Neural progenitor cell (in vitro differentiated cells): Measurements from ENCODE around the gene PRSS33. TPM values are rescaled to one million over a fixed set of nuclear protein-coding genes. Genes with fewer than 3 reads are reported as not detected.

ENCODE experiments used
- DNase-seq: peaks from one replicate; pipeline ENCODE4 v3.0.0-alpha.2; 2016; ENCODE audit warnings: low spot score
- H2AFZ ChIP-seq: fragments of 200-600 bp; sonication (generic); replicated peaks from 2 replicates; pipeline ENCODE4 v1.6.1; 2016; ENCODE audit warnings: antibody characterized with exemption
- H3F3A ChIP-seq: fragments of 200-600 bp; sonication (generic); 2 replicates; pipeline ENCODE4 v1.6.1; 2016; ENCODE audit warnings: antibody characterized with exemption, low read depth
- H3K27ac ChIP-seq: fragments of 200-600 bp; sonication (generic); 2 replicates; pipeline ENCODE4 v1.5.1; 2016; ENCODE audit warnings: mild to moderate bottlenecking
- H3K27me3 ChIP-seq: fragments of 200-600 bp; sonication (generic); 2 replicates; pipeline ENCODE4 v1.6.1; 2016; ENCODE audit warnings: mild to moderate bottlenecking, moderate library complexity
- H3K36me3 ChIP-seq: fragments of 200-600 bp; sonication (generic); 2 replicates; pipeline ENCODE4 v1.5.1; 2016
- H3K4me1 ChIP-seq: fragments of 200-600 bp; sonication (generic); 2 replicates; pipeline ENCODE4 v1.6.1; 2016; ENCODE audit warnings: mixed run types
- H3K4me2 ChIP-seq: fragments of 200-600 bp; sonication (generic); 2 replicates; pipeline ENCODE4 v1.6.1; 2016
- H3K4me3 ChIP-seq: fragments of 200-600 bp; sonication (generic); 2 replicates; pipeline ENCODE4 v1.5.1; 2016
- H3K79me2 ChIP-seq: fragments of 200-600 bp; sonication (generic); 2 replicates; pipeline ENCODE4 v1.6.1; 2016; ENCODE audit warnings: low read depth
- H3K9ac ChIP-seq: fragments of 200-600 bp; sonication (generic); 2 replicates; pipeline ENCODE4 v1.6.1; 2016
- H3K9me3 ChIP-seq: fragments of 200-600 bp; sonication (generic); 2 replicates; pipeline ENCODE4 v1.5.1; 2016; ENCODE audit warnings: low read depth
- H4K20me1 ChIP-seq: fragments of 200-600 bp; sonication (generic); 2 replicates; pipeline ENCODE4 v1.6.1; 2016; ENCODE audit warnings: low read depth
- H3K27ac Mint-ChIP-seq: 3 replicates; pipeline ENCODE4 v1.8.0; 2021; ENCODE audit warnings: mixed read lengths
- H3K27me3 Mint-ChIP-seq: 2 replicates; pipeline ENCODE4 v1.8.0; 2022; ENCODE audit warnings: low read depth, mild to moderate bottlenecking, inconsistent platforms, moderate library complexity, mixed read lengths; ENCODE audit not compliant: insufficient read depth
- H3K36me3 Mint-ChIP-seq: 3 replicates; pipeline ENCODE4 v1.8.0; 2021; ENCODE audit warnings: mixed read lengths
- H3K4me1 Mint-ChIP-seq: 3 replicates; pipeline ENCODE4 v1.8.0; 2021; ENCODE audit warnings: mixed read lengths
- H3K4me3 Mint-ChIP-seq: 3 replicates; pipeline ENCODE4 v1.8.0; 2021; ENCODE audit warnings: mild to moderate bottlenecking, moderate library complexity, mixed read lengths
- H3K9me3 Mint-ChIP-seq: 3 replicates; pipeline ENCODE4 v1.8.0; 2020; ENCODE audit warnings: mixed read lengths
- EZH2 ChIP-seq: fragments of 200-600 bp; sonication (generic); IDR thresholded peaks from 2 replicates; pipeline ENCODE4 v1.6.1; 2017; ENCODE audit warnings: antibody characterized with exemption, mild to moderate bottlenecking, moderate library complexity
- EZH2phosphoT487 ChIP-seq: fragments of 200-600 bp; sonication (generic); IDR thresholded peaks from 2 replicates; pipeline ENCODE4 v1.6.1; 2017; ENCODE audit warnings: antibody characterized with exemption
- total RNA-seq: library from RNA; depleted of rRNA; stranded (reverse); fragments of >200 nt; gene quantifications from 2 replicates; pipeline ENCODE4 v1.2.3, GENCODE V29; 2015; ENCODE audit warnings: low replicate concordance
- TF ChIP-seq, protein P1 (sequence below): fragments of 200-600 bp; sonication (generic); IDR thresholded peaks from 2 replicates; pipeline ENCODE4 v1.5.1; 2017; ENCODE audit warnings: antibody characterized with exemption, mild to moderate bottlenecking

PRSS33 gene
- total RNA-seq, 1 donor from 2014 or later = 0.73 TPM

DNA sequence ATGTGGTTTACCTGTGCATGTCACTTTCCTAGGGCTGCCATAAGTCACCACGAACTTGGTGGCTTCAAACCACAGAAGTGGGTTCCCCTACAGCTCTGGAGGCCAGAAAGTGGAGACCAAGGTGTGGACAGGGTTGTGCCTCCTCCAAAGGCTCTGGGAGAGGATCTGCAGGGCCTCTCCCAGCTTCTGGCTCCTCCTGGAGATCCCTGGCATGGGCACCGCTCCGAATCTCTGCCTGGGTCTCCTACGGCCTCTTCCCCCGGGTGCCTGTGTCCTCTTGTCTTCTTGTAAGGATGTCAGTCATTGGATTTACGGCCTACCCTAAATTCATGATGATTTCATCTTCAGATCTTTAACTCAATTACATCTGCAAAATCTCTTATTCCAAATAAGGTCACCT lies 37.4 kb downstream of the PRSS33 start:
- Histone ChIP-seq H3K4me1 (peaks cover 19% of the 10 kb centered on the region), H3K9me3 (no peaks in the 10 kb centered on the region), H2AFZ (no peak overlapping the region), H3K9ac (no peak overlapping the region), H3K27me3 (no peaks in the 10 kb centered on the region), H3K4me3 (no peak overlapping the region), H4K20me1 (peaks cover 21% of the 10 kb centered on the region), H3K4me2 (no peak overlapping the region), H3F3A (peaks cover 28% of the 10 kb centered on the region), H3K79me2 (peaks cover 42% of the 10 kb centered on the region), H3K36me3 (no peaks in the 10 kb centered on the region), H3K27ac (no peak overlapping the region)
- H3K36me3 Mint-ChIP-seq = peaks cover 10% of the 10 kb centered on the region
- TF ChIP-seq EZH2 (no peak), EZH2phosphoT487 (no peak)
- TF ChIP-seq, protein P1, sequence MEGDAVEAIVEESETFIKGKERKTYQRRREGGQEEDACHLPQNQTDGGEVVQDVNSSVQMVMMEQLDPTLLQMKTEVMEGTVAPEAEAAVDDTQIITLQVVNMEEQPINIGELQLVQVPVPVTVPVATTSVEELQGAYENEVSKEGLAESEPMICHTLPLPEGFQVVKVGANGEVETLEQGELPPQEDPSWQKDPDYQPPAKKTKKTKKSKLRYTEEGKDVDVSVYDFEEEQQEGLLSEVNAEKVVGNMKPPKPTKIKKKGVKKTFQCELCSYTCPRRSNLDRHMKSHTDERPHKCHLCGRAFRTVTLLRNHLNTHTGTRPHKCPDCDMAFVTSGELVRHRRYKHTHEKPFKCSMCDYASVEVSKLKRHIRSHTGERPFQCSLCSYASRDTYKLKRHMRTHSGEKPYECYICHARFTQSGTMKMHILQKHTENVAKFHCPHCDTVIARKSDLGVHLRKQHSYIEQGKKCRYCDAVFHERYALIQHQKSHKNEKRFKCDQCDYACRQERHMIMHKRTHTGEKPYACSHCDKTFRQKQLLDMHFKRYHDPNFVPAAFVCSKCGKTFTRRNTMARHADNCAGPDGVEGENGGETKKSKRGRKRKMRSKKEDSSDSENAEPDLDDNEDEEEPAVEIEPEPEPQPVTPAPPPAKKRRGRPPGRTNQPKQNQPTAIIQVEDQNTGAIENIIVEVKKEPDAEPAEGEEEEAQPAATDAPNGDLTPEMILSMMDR = no peak
- H3K9me3 Mint-ChIP-seq = no peaks in the 10 kb centered on the region
- H3K27me3 Mint-ChIP-seq = peaks cover 13% of the 10 kb centered on the region
- H3K27ac Mint-ChIP-seq = peak overlapping the region; percentile 76
- peak overlapping the region; percentile 89 for H3K4me3 Mint-ChIP-seq
- peaks cover 29% of the 10 kb centered on the region for H3K4me1 Mint-ChIP-seq
- DNase-seq = no peak

DNA sequence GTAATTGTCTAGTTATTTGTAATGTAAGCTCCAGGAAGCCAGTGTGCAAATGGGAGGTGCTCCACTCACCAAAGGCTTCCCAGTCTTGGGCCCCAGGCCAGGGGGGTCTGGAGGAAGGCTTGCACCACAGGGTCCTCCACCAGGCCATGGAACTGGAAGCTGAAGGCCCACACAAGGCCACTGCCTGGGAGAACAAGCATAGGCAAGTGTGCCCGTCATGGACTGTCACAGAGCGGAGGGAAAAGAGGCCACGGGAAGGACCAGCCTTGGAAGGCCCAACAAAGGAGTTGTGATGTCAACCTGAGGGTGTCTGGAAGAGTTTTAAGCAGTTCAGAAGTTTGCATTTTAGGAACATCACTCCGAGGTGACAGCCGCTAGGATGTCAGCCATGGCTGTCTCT lies 37.9 kb downstream of the PRSS33 start:
- H3K4me1 Mint-ChIP-seq = peaks cover 24% of the 10 kb centered on the region
- peaks cover 24% of the 10 kb centered on the region for H3F3A ChIP-seq
- H3K36me3 Mint-ChIP-seq = peaks cover 10% of the 10 kb centered on the region
- peaks cover 37% of the 10 kb centered on the region for H3K79me2 ChIP-seq
- H3K27ac ChIP-seq = no peak overlapping the region
- no peaks in the 10 kb centered on the region for H3K27me3 ChIP-seq
- no peak for DNase-seq
- H4K20me1 ChIP-seq = peaks cover 16% of the 10 kb centered on the region
- no peak overlapping the region for H2AFZ ChIP-seq
- H3K4me3 Mint-ChIP-seq = no peak overlapping the region
- H3K27me3 Mint-ChIP-seq = peaks cover 13% of the 10 kb centered on the region
- no peak overlapping the region for H3K9ac ChIP-seq
- H3K4me2 ChIP-seq = no peak overlapping the region
- no peaks in the 10 kb centered on the region for H3K9me3 Mint-ChIP-seq
- H3K9me3 ChIP-seq = no peaks in the 10 kb centered on the region
- no peaks in the 10 kb centered on the region for H3K36me3 ChIP-seq
- H3K4me1 ChIP-seq = peaks cover 15% of the 10 kb centered on the region
- H3K27ac Mint-ChIP-seq = no peak overlapping the region
- TF ChIP-seq EZH2phosphoT487 (no peak), EZH2 (no peak)
- TF ChIP-seq, protein P1 = no peak
- no peak overlapping the region for H3K4me3 ChIP-seq

DNA sequence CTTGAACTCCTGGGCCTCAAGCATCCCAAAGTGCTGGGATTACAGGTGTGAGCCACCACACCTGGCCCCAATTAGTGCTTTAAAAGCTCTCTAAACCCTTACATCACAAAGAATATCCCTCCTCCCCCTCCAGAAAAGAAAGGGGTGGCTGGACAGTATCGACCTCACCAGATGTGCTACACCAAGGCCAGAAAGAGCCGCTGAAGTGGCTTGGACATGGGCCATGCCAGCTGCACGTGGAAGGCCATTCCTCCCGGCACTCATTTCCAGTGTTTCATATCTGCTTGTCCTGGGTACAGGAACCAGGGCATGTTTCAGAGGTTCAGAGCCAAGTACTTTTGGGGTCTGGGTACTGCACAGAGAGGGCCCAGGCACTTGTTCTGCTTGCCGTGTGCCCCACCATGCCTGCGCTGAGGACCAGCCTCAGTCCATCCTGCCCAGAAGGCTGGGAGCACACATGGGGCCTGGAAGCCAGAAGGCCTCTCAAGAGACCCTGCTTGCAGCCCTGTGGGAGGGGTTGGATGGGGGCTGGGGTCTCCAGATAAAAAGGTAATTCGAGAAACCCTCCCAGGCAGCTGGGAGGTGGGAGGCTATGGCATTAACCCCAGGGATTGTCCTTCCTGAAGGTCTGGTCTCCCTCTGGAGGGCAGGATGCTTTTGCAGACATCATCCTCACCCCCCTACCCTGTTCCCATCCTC lies 38.5 kb downstream of the PRSS33 start:
- TF ChIP-seq EZH2 (no peak), EZH2phosphoT487 (no peak)
- TF ChIP-seq, protein P1 = no peak
- Histone ChIP-seq H3K27me3 (no peaks in the 10 kb centered on the region), H3K9ac (no peak overlapping the region), H2AFZ (no peak overlapping the region), H3K36me3 (no peaks in the 10 kb centered on the region), H3K4me2 (no peak overlapping the region), H3K27ac (no peak overlapping the region), H3K4me1 (peaks cover 10% of the 10 kb centered on the region), H3K9me3 (no peaks in the 10 kb centered on the region), H3K4me3 (no peak overlapping the region), H4K20me1 (peaks cover 11% of the 10 kb centered on the region), H3K79me2 (peaks cover 32% of the 10 kb centered on the region), H3F3A (peaks cover 24% of the 10 kb centered on the region)
- no peaks in the 10 kb centered on the region for H3K9me3 Mint-ChIP-seq
- peaks cover 7% of the 10 kb centered on the region for H3K36me3 Mint-ChIP-seq
- H3K27me3 Mint-ChIP-seq = peaks cover 12% of the 10 kb centered on the region
- no peak overlapping the region for H3K27ac Mint-ChIP-seq
- no peak for DNase-seq
- no peak overlapping the region for H3K4me3 Mint-ChIP-seq
- H3K4me1 Mint-ChIP-seq = peaks cover 20% of the 10 kb centered on the region
